Measurements from ENCODE around the gene SMURF1. TPM values are rescaled to one million over a fixed set of nuclear protein-coding genes. Genes with fewer than 3 reads are reported as not detected.

SMURF1 gene
- total RNA-seq, 1 donor: 23.5 TPM

GRCh38 chr7:99121496-99122021 lies 22.3 kb downstream of the SMURF1 start:
- no peak overlapping the region for H2AFZ ChIP-seq (ENCODE audit: low read length)
- DNase-seq (ENCODE audit: insufficient read length, low spot score, missing footprints): peak; percentile 78
- H3K27ac ChIP-seq (ENCODE audit: low read depth, low read length): peak overlapping the region; percentile 61

DNA sequence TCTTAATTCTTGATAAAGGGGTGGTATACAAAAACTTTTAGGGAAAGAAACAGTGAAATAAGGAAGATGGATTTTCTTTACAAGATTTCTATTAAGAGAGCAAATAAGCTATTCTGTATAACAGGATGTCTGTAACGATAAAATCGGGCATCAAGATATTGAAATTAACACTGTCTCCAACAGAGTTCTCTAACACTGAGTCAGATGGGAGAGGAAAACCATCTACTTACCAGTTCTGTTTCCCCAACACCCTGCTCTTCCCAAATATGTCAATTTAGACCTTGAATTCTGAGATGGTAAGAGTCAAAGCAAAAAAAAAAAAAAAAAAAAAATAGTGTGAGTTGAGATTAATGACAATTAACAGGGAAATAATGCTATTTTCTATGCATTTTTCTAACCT lies 23.0 kb downstream of the SMURF1 start:
- Histone ChIP-seq H3K4me1 (ENCODE audit: insufficient read depth, low read length) (peaks cover 44% of the 10 kb centered on the region), H3K9me3 (ENCODE audit: low read depth, low read length) (no peaks in the 10 kb centered on the region), H3K27ac (ENCODE audit: low read depth, low read length) (peak overlapping the region; percentile 61), H3K4me3 (ENCODE audit: insufficient read depth, low read length) (no peak overlapping the region), H4K20me1 (ENCODE audit: insufficient read depth, low read length) (peaks cover 32% of the 10 kb centered on the region), H3K4me2 (ENCODE audit: insufficient read depth, low read length) (peak overlapping the region; percentile 49), H3K79me2 (ENCODE audit: insufficient read depth, low read length) (peaks cover 93% of the 10 kb centered on the region), H3K27me3 (ENCODE audit: insufficient read depth, low read length) (no peaks in the 10 kb centered on the region), H3K36me3 (ENCODE audit: insufficient read depth, low read length) (peaks cover 7% of the 10 kb centered on the region), H2AFZ (ENCODE audit: low read length) (no peak overlapping the region)
- peak; percentile 63 for DNase-seq (ENCODE audit: insufficient read length, low spot score, missing footprints)
- TF ChIP-seq, protein P1, sequence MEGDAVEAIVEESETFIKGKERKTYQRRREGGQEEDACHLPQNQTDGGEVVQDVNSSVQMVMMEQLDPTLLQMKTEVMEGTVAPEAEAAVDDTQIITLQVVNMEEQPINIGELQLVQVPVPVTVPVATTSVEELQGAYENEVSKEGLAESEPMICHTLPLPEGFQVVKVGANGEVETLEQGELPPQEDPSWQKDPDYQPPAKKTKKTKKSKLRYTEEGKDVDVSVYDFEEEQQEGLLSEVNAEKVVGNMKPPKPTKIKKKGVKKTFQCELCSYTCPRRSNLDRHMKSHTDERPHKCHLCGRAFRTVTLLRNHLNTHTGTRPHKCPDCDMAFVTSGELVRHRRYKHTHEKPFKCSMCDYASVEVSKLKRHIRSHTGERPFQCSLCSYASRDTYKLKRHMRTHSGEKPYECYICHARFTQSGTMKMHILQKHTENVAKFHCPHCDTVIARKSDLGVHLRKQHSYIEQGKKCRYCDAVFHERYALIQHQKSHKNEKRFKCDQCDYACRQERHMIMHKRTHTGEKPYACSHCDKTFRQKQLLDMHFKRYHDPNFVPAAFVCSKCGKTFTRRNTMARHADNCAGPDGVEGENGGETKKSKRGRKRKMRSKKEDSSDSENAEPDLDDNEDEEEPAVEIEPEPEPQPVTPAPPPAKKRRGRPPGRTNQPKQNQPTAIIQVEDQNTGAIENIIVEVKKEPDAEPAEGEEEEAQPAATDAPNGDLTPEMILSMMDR (IDR thresholded peaks at IDR 0.05; ENCODE audit: extremely low read depth, low read depth, low read length): no peak

More at GRCh38 chr7:99121496-99122021, 22.3 kb downstream of the SMURF1 start:
- Histone ChIP-seq H3K36me3 (ENCODE audit: insufficient read depth, low read length) (peaks cover 7% of the 10 kb centered on the region), H3K79me2 (ENCODE audit: insufficient read depth, low read length) (peaks cover 92% of the 10 kb centered on the region), H3K4me3 (ENCODE audit: insufficient read depth, low read length) (peak overlapping the region; percentile 8), H3K27me3 (ENCODE audit: insufficient read depth, low read length) (no peaks in the 10 kb centered on the region), H4K20me1 (ENCODE audit: insufficient read depth, low read length) (peaks cover 32% of the 10 kb centered on the region), H3K4me2 (ENCODE audit: insufficient read depth, low read length) (peak overlapping the region; percentile 49), H3K9me3 (ENCODE audit: low read depth, low read length) (no peaks in the 10 kb centered on the region), H3K4me1 (ENCODE audit: insufficient read depth, low read length) (peaks cover 44% of the 10 kb centered on the region)
- TF ChIP-seq, protein P1 (IDR thresholded peaks at IDR 0.05; ENCODE audit: extremely low read depth, low read depth, low read length): no peak

GRCh38 chr7:99120501-99120900 lies 23.4 kb downstream of the SMURF1 start:
- peak overlapping the region; percentile 49 for H3K4me2 ChIP-seq (ENCODE audit: insufficient read depth, low read length)
- no peak overlapping the region for H3K4me3 ChIP-seq (ENCODE audit: insufficient read depth, low read length)
- peaks cover 7% of the 10 kb centered on the region for H3K36me3 ChIP-seq (ENCODE audit: insufficient read depth, low read length)
- H3K27ac ChIP-seq (ENCODE audit: low read depth, low read length): peak overlapping the region; percentile 61
- H3K79me2 ChIP-seq (ENCODE audit: insufficient read depth, low read length): peaks cover 93% of the 10 kb centered on the region
- no peak for DNase-seq (ENCODE audit: insufficient read length, low spot score, missing footprints)
- peaks cover 44% of the 10 kb centered on the region for H3K4me1 ChIP-seq (ENCODE audit: insufficient read depth, low read length)
- no peaks in the 10 kb centered on the region for H3K9me3 ChIP-seq (ENCODE audit: low read depth, low read length)
- H4K20me1 ChIP-seq (ENCODE audit: insufficient read depth, low read length): peaks cover 28% of the 10 kb centered on the region
- TF ChIP-seq, protein P1 (IDR thresholded peaks at IDR 0.05; ENCODE audit: extremely low read depth, low read depth, low read length): no peak
- no peaks in the 10 kb centered on the region for H3K27me3 ChIP-seq (ENCODE audit: insufficient read depth, low read length)
- no peak overlapping the region for H2AFZ ChIP-seq (ENCODE audit: low read length)

DNA sequence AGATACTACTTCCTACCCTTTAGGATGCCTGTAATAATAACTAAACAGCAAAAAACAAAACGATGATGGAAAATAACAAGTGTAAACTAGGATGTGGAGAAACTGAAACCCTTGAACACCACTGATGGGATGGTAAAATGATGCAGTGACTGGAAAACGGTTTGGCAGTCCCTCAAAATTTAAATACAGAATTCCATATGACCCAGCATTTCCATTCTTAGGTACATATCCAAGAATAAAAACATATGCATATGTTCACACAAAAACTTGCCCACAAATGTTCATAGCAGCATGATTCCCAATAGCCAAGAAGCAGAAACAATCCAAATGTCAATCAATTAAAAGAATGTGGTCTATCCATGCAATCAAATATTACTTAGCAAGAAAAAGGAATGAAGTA lies 25.8 kb downstream of the SMURF1 start:
- TF ChIP-seq, protein P1 (IDR thresholded peaks at IDR 0.05; ENCODE audit: extremely low read depth, low read depth, low read length): no peak
- Histone ChIP-seq H3K4me2 (ENCODE audit: insufficient read depth, low read length) (no peak overlapping the region), H3K79me2 (ENCODE audit: insufficient read depth, low read length) (peaks cover 93% of the 10 kb centered on the region), H3K27me3 (ENCODE audit: insufficient read depth, low read length) (no peaks in the 10 kb centered on the region), H3K9me3 (ENCODE audit: low read depth, low read length) (no peaks in the 10 kb centered on the region), H2AFZ (ENCODE audit: low read length) (no peak overlapping the region), H4K20me1 (ENCODE audit: insufficient read depth, low read length) (peaks cover 13% of the 10 kb centered on the region), H3K36me3 (ENCODE audit: insufficient read depth, low read length) (peaks cover 7% of the 10 kb centered on the region), H3K27ac (ENCODE audit: low read depth, low read length) (no peak overlapping the region), H3K4me3 (ENCODE audit: insufficient read depth, low read length) (no peak overlapping the region), H3K4me1 (ENCODE audit: insufficient read depth, low read length) (peaks cover 20% of the 10 kb centered on the region)
- DNase-seq (ENCODE audit: insufficient read length, low spot score, missing footprints): no peak
